OCI-LY7 (cell line): ENCODE measurements around the gene PPP1R3G.
A peak's percentile ranks its signal among the peaks of the same experiment; 100 is the strongest.

Experiments
- EZH2phosphoT487 ChIP-seq: fragments of 200-600 bp; sonication (generic); IDR thresholded peaks from 2 replicates; pipeline ENCODE4 v1.6.1; 2018; ENCODE audit warnings: low read depth, borderline replicate concordance, mild to moderate bottlenecking, mixed run types, antibody characterized with exemption, low read length, moderate library complexity, mixed read lengths
- TF ChIP-seq, protein P1 (sequence below): fragments of 200-600 bp; sonication (generic); conservative IDR thresholded peaks from 2 replicates; pipeline ENCODE4 v1.5.1; 2014; ENCODE audit warnings: mild to moderate bottlenecking, antibody characterized with exemption, low read length, moderate library complexity, mixed read lengths

DNA sequence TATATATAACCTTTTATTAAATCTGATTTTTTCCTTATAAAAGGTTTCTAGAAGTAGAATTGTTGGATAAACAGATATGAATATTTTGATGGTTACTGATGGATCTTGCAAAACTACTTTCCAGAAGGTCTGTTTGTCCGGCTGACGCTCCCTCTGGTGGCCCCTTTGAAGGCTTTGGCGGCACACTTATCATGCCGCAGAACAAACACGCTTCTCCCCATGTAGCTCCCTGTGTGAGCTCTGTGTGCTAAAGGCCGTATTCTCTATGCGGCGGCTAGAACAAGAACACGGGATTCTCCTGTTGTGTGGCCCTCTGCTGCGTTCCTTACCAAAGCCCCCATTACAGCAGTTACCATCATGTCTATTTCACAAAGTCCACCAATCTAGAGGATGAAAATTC lies 30.0 kb downstream of the PPP1R3G start:
- no peak for TF ChIP-seq EZH2phosphoT487
- TF ChIP-seq, protein P1, sequence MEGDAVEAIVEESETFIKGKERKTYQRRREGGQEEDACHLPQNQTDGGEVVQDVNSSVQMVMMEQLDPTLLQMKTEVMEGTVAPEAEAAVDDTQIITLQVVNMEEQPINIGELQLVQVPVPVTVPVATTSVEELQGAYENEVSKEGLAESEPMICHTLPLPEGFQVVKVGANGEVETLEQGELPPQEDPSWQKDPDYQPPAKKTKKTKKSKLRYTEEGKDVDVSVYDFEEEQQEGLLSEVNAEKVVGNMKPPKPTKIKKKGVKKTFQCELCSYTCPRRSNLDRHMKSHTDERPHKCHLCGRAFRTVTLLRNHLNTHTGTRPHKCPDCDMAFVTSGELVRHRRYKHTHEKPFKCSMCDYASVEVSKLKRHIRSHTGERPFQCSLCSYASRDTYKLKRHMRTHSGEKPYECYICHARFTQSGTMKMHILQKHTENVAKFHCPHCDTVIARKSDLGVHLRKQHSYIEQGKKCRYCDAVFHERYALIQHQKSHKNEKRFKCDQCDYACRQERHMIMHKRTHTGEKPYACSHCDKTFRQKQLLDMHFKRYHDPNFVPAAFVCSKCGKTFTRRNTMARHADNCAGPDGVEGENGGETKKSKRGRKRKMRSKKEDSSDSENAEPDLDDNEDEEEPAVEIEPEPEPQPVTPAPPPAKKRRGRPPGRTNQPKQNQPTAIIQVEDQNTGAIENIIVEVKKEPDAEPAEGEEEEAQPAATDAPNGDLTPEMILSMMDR, result 0 out of 2 replicates have a peak, but pooled peaks have one; percentile 17
